ENCODE measurements around the gene IFNW1.

Gene IFNW1

DNA sequence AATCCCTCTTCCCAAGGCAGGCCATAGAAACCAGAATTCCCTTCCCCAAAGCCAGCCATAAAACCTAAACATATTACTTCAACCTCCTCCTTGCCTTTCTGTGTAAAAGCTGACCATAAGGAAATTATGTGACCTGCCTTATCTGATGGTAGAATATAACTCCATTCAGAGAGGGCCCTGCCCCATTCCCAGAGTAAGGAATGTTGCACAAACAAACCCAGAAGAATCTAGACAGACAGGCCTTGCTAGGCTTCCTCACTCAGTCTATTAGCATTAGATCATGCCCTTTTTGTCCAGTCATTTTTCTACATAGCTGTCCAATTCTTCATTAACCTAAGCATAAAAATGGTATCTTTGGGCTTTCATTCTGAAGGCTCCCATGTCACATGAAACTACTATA is 46.1 kb downstream of the IFNW1 start:
- no peak for DNase-seq (ENCODE audit: low spot score)
- in situ Hi-C loops (cut with MboI; ENCODE audit: low pct_unique_long_range_greater_than_20kb, low sequenced_read_pairs, unreplicated experiment): no loop called here
- TF ChIP-seq, protein P1, sequence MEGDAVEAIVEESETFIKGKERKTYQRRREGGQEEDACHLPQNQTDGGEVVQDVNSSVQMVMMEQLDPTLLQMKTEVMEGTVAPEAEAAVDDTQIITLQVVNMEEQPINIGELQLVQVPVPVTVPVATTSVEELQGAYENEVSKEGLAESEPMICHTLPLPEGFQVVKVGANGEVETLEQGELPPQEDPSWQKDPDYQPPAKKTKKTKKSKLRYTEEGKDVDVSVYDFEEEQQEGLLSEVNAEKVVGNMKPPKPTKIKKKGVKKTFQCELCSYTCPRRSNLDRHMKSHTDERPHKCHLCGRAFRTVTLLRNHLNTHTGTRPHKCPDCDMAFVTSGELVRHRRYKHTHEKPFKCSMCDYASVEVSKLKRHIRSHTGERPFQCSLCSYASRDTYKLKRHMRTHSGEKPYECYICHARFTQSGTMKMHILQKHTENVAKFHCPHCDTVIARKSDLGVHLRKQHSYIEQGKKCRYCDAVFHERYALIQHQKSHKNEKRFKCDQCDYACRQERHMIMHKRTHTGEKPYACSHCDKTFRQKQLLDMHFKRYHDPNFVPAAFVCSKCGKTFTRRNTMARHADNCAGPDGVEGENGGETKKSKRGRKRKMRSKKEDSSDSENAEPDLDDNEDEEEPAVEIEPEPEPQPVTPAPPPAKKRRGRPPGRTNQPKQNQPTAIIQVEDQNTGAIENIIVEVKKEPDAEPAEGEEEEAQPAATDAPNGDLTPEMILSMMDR (IDR thresholded peaks at IDR 0.05; ENCODE audit: extremely low read depth, insufficient read depth, missing control alignments): no peak

All from GM13977 (cell line).